ENCODE data around the gene GOLGB1. TPM values are rescaled to one million over a fixed set of nuclear protein-coding genes. Genes with fewer than 3 reads are reported as not detected.

GOLGB1 gene
- total RNA-seq, 2 experiments from 2014 or later = 15.0 to 16.4 TPM

- Mint-ChIP-seq H3K36me3 (ENCODE audit: low read depth) (peaks cover 32% of the 10 kb centered on the region), H3K4me1 (ENCODE audit: low read depth) (no peaks in the 10 kb centered on the region), H3K27me3 (no peaks in the 10 kb centered on the region), H3K9me3 (peaks cover 6% of the 10 kb centered on the region), H3K4me3 (no peak overlapping the region), H3K27ac (no peak overlapping the region)
- POLR2A ChIA-PET = interaction anchor here (1.5 kb wide), 1 partner anchor 24 kb away, joined by 3 read pairs; no protein-coding TSS in a partner anchor
- CTCF ChIA-PET = interaction anchor here (1.4 kb wide), 1 partner anchor 135 kb away, joined by 4 read pairs; no protein-coding TSS in a partner anchor
- peak; percentile 34 for ATAC-seq
- intact Hi-C loops (cut with micrococcal nuclease) = no loop called here
- DNase-seq = no peak
- no peak for TF ChIP-seq CTCF (IDR thresholded peaks at IDR 0.05)
These were observed 67.7 kb downstream of the GOLGB1 start for GRCh38 chr3:121681792-121682191.

GRCh38 chr3:121677141-121677540, 72.4 kb downstream of the GOLGB1 start:
- intact Hi-C loops (cut with micrococcal nuclease) = no loop called here
- ATAC-seq (no peak), DNase-seq (no peak)
- no peak for TF ChIP-seq CTCF (IDR thresholded peaks at IDR 0.05)
- no peaks in the 10 kb centered on the region for H3K4me1 Mint-ChIP-seq (ENCODE audit: low read depth)
- peaks cover 30% of the 10 kb centered on the region for H3K36me3 Mint-ChIP-seq (ENCODE audit: low read depth)
- H3K27me3 Mint-ChIP-seq = no peaks in the 10 kb centered on the region
- no peaks in the 10 kb centered on the region for H3K9me3 Mint-ChIP-seq
- ChIA-PET CTCF (interaction anchor here (0.9 kb wide), 1 partner anchor 15 kb away, joined by 3 read pairs; no protein-coding TSS in a partner anchor), POLR2A (interaction anchor here (0.7 to 1.6 kb wide), 2 partner anchors 10 to 16 kb away, joined by 3 to 4 read pairs; partner anchors contain the start of gene HCLS1)
- no peak overlapping the region for H3K27ac Mint-ChIP-seq
- no peak overlapping the region for H3K4me3 Mint-ChIP-seq

GRCh38 chr3:121670676-121671075, 78.9 kb downstream of the GOLGB1 start:
- peaks cover 27% of the 10 kb centered on the region for H3K36me3 Mint-ChIP-seq (ENCODE audit: low read depth)
- no peaks in the 10 kb centered on the region for H3K27me3 Mint-ChIP-seq
- no peaks in the 10 kb centered on the region for H3K9me3 Mint-ChIP-seq
- POLR2A ChIA-PET = interaction anchor here (1.0 kb wide), 1 partner anchor 117 kb away, joined by 3 read pairs; no protein-coding TSS in a partner anchor
- H3K27ac Mint-ChIP-seq = no peak overlapping the region
- no peaks in the 10 kb centered on the region for H3K4me1 Mint-ChIP-seq (ENCODE audit: low read depth)
- DNase-seq (no peak), ATAC-seq (no peak)
- no peak for TF ChIP-seq CTCF (IDR thresholded peaks at IDR 0.05)
- CTCF ChIA-PET = no interaction called here
- intact Hi-C loops (cut with micrococcal nuclease) = no loop called here
- H3K4me3 Mint-ChIP-seq = no peak overlapping the region

GRCh38 chr3:121667333-121667732, 82.2 kb downstream of the GOLGB1 start:
- no peaks in the 10 kb centered on the region for H3K27me3 Mint-ChIP-seq
- POLR2A ChIA-PET = no interaction called here
- CTCF ChIA-PET = no interaction called here

More at GRCh38 chr3:121667333-121667732, 82.2 kb downstream of the GOLGB1 start:
- Mint-ChIP-seq H3K4me1 (ENCODE audit: low read depth) (no peaks in the 10 kb centered on the region), H3K27ac (no peak overlapping the region), H3K36me3 (ENCODE audit: low read depth) (peaks cover 24% of the 10 kb centered on the region), H3K4me3 (no peak overlapping the region), H3K9me3 (no peaks in the 10 kb centered on the region)
- DNase-seq (no peak), ATAC-seq (no peak)
- intact Hi-C loops (cut with micrococcal nuclease) = no loop called here
- no peak for TF ChIP-seq CTCF (IDR thresholded peaks at IDR 0.05)
